H7 (cell line): ENCODE data around the gene NSA2. TPM values are rescaled to one million over a fixed set of nuclear protein-coding genes. Genes with fewer than 3 reads are reported as not detected.
"Not testable (repeated sequence)": the region's sequence is repeated elsewhere in the genome, so short reads cannot be mapped to it uniquely, and the experiment has no call there.

Experiments
- DNase-seq: peaks from one replicate; pipeline ENCODE4 v3.0.0; 2012
- H3K27me3 ChIP-seq: 2 replicates; pipeline ENCODE4 v1.6.0; 2011; ENCODE audit warnings: mild to moderate bottlenecking, low read length; ENCODE audit not compliant: control insufficient read depth, insufficient read depth
- H3K36me3 ChIP-seq: replicated peaks from 2 replicates; pipeline ENCODE4 v1.5.1; 2011; ENCODE audit warnings: low read length; ENCODE audit not compliant: control insufficient read depth, insufficient read depth
- H3K4me3 ChIP-seq: 2 replicates; pipeline ENCODE4 v1.5.1; 2011; ENCODE audit warnings: low read depth, mild to moderate bottlenecking, control low read depth, low read length, moderate library complexity; ENCODE audit not compliant: insufficient read depth
- total RNA-seq: library from RNA; depleted of rRNA; stranded (reverse); fragments of >200 nt; shearing (Covaris generic); gene quantifications from 2 replicates; pipeline ENCODE4 v1.2.3, GENCODE V29; 2014; rRNA removed

NSA2 gene
- total RNA-seq, 1 experiment from 2014 or later, result 44.9 TPM

GRCh38 chr5:74778609-74779008, 11.6 kb downstream of the NSA2 start:
- Histone ChIP-seq H3K36me3 (peaks cover 18% of the 10 kb centered on the region), H3K27me3 (no peaks in the 10 kb centered on the region), H3K4me3 (no peak overlapping the region)
- DNase-seq, result no peak

GRCh38 chr5:74786851-74787250, 19.8 kb downstream of the NSA2 start:
- Histone ChIP-seq H3K36me3 (peaks cover 24% of the 10 kb centered on the region), H3K4me3 (no peak overlapping the region), H3K27me3 (no peaks in the 10 kb centered on the region)
- no peak for DNase-seq

GRCh38 chr5:74787424-74787823, 20.4 kb downstream of the NSA2 start:
- H3K27me3 ChIP-seq, result no peaks in the 10 kb centered on the region
- H3K36me3 ChIP-seq, result peaks cover 29% of the 10 kb centered on the region
- no peak overlapping the region for H3K4me3 ChIP-seq
- no peak for DNase-seq

GRCh38 chr5:74791669-74792068, 24.6 kb downstream of the NSA2 start:
- peaks cover 36% of the 10 kb centered on the region for H3K36me3 ChIP-seq
- not testable (repeated sequence) for H3K27me3 ChIP-seq, DNase-seq, H3K4me3 ChIP-seq

GRCh38 chr5:74798977-74799911, 32.2 kb downstream of the NSA2 start:
- Histone ChIP-seq H3K36me3 (peaks cover 26% of the 10 kb centered on the region), H3K4me3 (no peak overlapping the region), H3K27me3 (no peaks in the 10 kb centered on the region)
- no peak for DNase-seq

- H3K27me3 ChIP-seq, result no peaks in the 10 kb centered on the region
- H3K4me3 ChIP-seq, result no peak overlapping the region
- peaks cover 19% of the 10 kb centered on the region for H3K36me3 ChIP-seq
- DNase-seq, result no peak
Measured at GRCh38 chr5:74801197-74801596, 34.1 kb downstream of the NSA2 start.

- H3K27me3 ChIP-seq, result no peaks in the 10 kb centered on the region
- DNase-seq, result no peak
- no peak overlapping the region for H3K4me3 ChIP-seq
- peaks cover 17% of the 10 kb centered on the region for H3K36me3 ChIP-seq
Measured at GRCh38 chr5:74801941-74802340, 34.9 kb downstream of the NSA2 start.

- Histone ChIP-seq H3K36me3 (peaks cover 2% of the 10 kb centered on the region; the same call in 1 of the 2 replicates), H3K27me3 (no peaks in the 10 kb centered on the region), H3K4me3 (no peak overlapping the region)
- DNase-seq, result no peak
Measured at GRCh38 chr5:74810915-74811314, 43.9 kb downstream of the NSA2 start.

- Histone ChIP-seq H3K27me3 (no peaks in the 10 kb centered on the region), H3K36me3 (peaks cover 3% of the 10 kb centered on the region), H3K4me3 (no peak overlapping the region)
- DNase-seq, result no peak
Measured at GRCh38 chr5:74816875-74817274, 49.8 kb downstream of the NSA2 start.

- DNase-seq, result no peak
Measured at GRCh38 chr5:74822288-74822687, 55.2 kb downstream of the NSA2 start.

GRCh38 chr5:74829413-74829812, 62.4 kb downstream of the NSA2 start:
- no peak overlapping the region for H3K4me3 ChIP-seq

More at GRCh38 chr5:74822288-74822687, 55.2 kb downstream of the NSA2 start:
- no peaks in the 10 kb centered on the region for H3K27me3 ChIP-seq
- peaks cover 6% of the 10 kb centered on the region for H3K36me3 ChIP-seq
- no peak overlapping the region for H3K4me3 ChIP-seq

More at GRCh38 chr5:74829413-74829812, 62.4 kb downstream of the NSA2 start:
- peaks cover 3% of the 10 kb centered on the region; the same call in 1 of the 2 replicates for H3K36me3 ChIP-seq
- no peaks in the 10 kb centered on the region for H3K27me3 ChIP-seq
- DNase-seq, result no peak

Other genes with a start within 250 kb of the NSA2 start
- 31.9 and 51.5 TPM in 2 replicates for gene ENC1, start 126.5 kb upstream of the NSA2 start, total RNA-seq
- gene HEXB, start 82.0 kb upstream of the NSA2 start, total RNA-seq, result 79.6 and 84.5 TPM in 2 replicates
- gene GFM2, start 132 bp upstream of the NSA2 start, total RNA-seq, result 46.8 and 54.4 TPM in 2 replicates
- 37.6 and 51.1 TPM in 2 replicates for gene FAM169A, start 99.1 kb downstream of the NSA2 start, total RNA-seq